Measurements from ENCODE around the gene CYP26C1. TPM values are rescaled to one million over a fixed set of nuclear protein-coding genes. Genes with fewer than 3 reads are reported as not detected.

CYP26C1 gene
- total RNA-seq, 1 experiment from 2014 or later, result 0.79 TPM

- peak; percentile 34; the same call in 1 of the 3 replicates for TF ChIP-seq CTCF (conservative IDR thresholded peaks at IDR 0.05)
- Mint-ChIP-seq H3K27me3 (ENCODE audit: low read depth) (peaks cover 98% of the 10 kb centered on the region), H3K27ac (no peak overlapping the region)
Observed at GRCh38 chr10:93068411-93069244, 8.0 kb downstream of the CYP26C1 start.

More at GRCh38 chr10:93068411-93069244, 8.0 kb downstream of the CYP26C1 start:
- H3T11ph ChIP-seq (ENCODE audit: low read length), result no peak overlapping the region
- H3K9me3 ChIP-seq (ENCODE audit: control insufficient read depth, low read depth, low read length), result no peaks in the 10 kb centered on the region
- H3K9ac ChIP-seq (ENCODE audit: extremely low read depth, insufficient read length, low read length), result no peak overlapping the region
- no peak overlapping the region for H2BK5ac ChIP-seq (ENCODE audit: insufficient read length, low read length)
- Mint-ChIP-seq H3K9me3 (peaks cover 3 to 6% of the 10 kb centered on the region in 2 experiments; a peak in 3 of 5 replicates), H3K4me1 (peaks cover 40 to 58% of the 10 kb centered on the region in 2 experiments), H3K36me3 (ENCODE audit: insufficient read depth in 1 of 3, low read depth in 3 of 3) (peaks cover 0 to 4% (median 4%) of the 10 kb centered on the region in 3 experiments; a peak in 4 of 7 replicates), H3K4me3 (peak overlapping the region; percentile 56 to 77)
- no peaks in the 10 kb centered on the region for H4K20me1 ChIP-seq (ENCODE audit: control insufficient read depth, insufficient read depth, insufficient read length)
- H3K4ac ChIP-seq (ENCODE audit: low read depth, low read length), result no peak overlapping the region
- H2BK12ac ChIP-seq (ENCODE audit: insufficient read length, low read depth, low read length), result no peak overlapping the region
- no peaks in the 10 kb centered on the region for H3K79me2 ChIP-seq (ENCODE audit: insufficient read depth, low read length)
- no CpG with 5 or more reads among the region's 73 CpGs for WGBS (ENCODE audit: extremely low coverage, insufficient read length, low lambda C conversion rate)
- no peak overlapping the region for H4K91ac ChIP-seq (ENCODE audit: insufficient read length, low read depth, low read length)
- no peak overlapping the region for H2AFZ ChIP-seq (ENCODE audit: low read length)
- H2BK15ac ChIP-seq (ENCODE audit: low read depth, low read length), result no peak overlapping the region
- no peak overlapping the region for H2BK120ac ChIP-seq (ENCODE audit: low read depth, low read length, poor library complexity, severe bottlenecking)
- H3K79me1 ChIP-seq (ENCODE audit: insufficient read depth, low read depth, low read length, poor library complexity, severe bottlenecking), result no peaks in the 10 kb centered on the region
- no peak overlapping the region for H4K5ac ChIP-seq (ENCODE audit: insufficient read length, low read depth, low read length)
- no peak overlapping the region for H3K14ac ChIP-seq (ENCODE audit: insufficient read depth, low read length)
- peak; percentile 57 for DNase-seq
- H3K18ac ChIP-seq (ENCODE audit: insufficient read length, low read depth, low read length), result no peak overlapping the region
- no peak overlapping the region for H4K8ac ChIP-seq (replicated peaks; ENCODE audit: insufficient read length, low read depth, low read length)
- H3K27ac ChIP-seq (ENCODE audit: insufficient read length, low read depth, low read length), result no peak overlapping the region
- no peak overlapping the region for H2BK20ac ChIP-seq (ENCODE audit: low read depth, low read length, poor library complexity, severe bottlenecking)
- H2AK5ac ChIP-seq (ENCODE audit: insufficient read length, low read length), result no peak overlapping the region
- H3K27me3 ChIP-seq (ENCODE audit: insufficient read depth, low read length), result peaks cover 98% of the 10 kb centered on the region
- peaks cover 16% of the 10 kb centered on the region for H3K23me2 ChIP-seq (ENCODE audit: insufficient read length, low read depth, low read length, poor library complexity, severe bottlenecking)
- H3K56ac ChIP-seq (ENCODE audit: insufficient read length, low read depth, low read length), result no peak overlapping the region
- H3K4me1 ChIP-seq (ENCODE audit: insufficient read depth, low read length), result no peaks in the 10 kb centered on the region
- H3K23ac ChIP-seq (ENCODE audit: insufficient read length, low read depth, low read length), result no peak overlapping the region
- H3K4me2 ChIP-seq (ENCODE audit: insufficient read depth, insufficient read length, low read length), result peak overlapping the region; percentile 37

All from H9 (cell line).